Measurements from ENCODE around the gene TYK2. TPM values are rescaled to one million over a fixed set of nuclear protein-coding genes. Genes with fewer than 3 reads are reported as not detected.
A peak's percentile ranks its signal among the peaks of the same experiment; 100 is the strongest.
"Not testable (repeated sequence)": the region's sequence is repeated elsewhere in the genome, so short reads cannot be mapped to it uniquely, and the experiment has no call there.

TYK2 gene
- total RNA-seq, 1 donor: 72.7 TPM

- H3K4me1 ChIP-seq (ENCODE audit: insufficient read depth, low read length): peaks cover 24% of the 10 kb centered on the region
- DNase-seq (ENCODE audit: insufficient read length, low spot score, missing footprints): no peak
Observed at GRCh38 chr19:10412257-10412977, 32.0 kb upstream of the TYK2 start.

GRCh38 chr19:10411224-10411623 is 30.9 kb upstream of the TYK2 start:
- H3K79me2 ChIP-seq (ENCODE audit: insufficient read depth, low read length); H4K20me1 ChIP-seq (ENCODE audit: insufficient read depth, low read length); H3K4me2 ChIP-seq (ENCODE audit: insufficient read depth, low read length); H3K27me3 ChIP-seq (ENCODE audit: insufficient read depth, low read length); H3K27ac ChIP-seq (ENCODE audit: low read depth, low read length); H3K36me3 ChIP-seq (ENCODE audit: insufficient read depth, low read length); H3K4me3 ChIP-seq (ENCODE audit: insufficient read depth, low read length); H2AFZ ChIP-seq (ENCODE audit: low read length); H3K9me3 ChIP-seq (ENCODE audit: low read depth, low read length); DNase-seq (ENCODE audit: insufficient read length, low spot score, missing footprints): not testable (repeated sequence)
- H3K4me1 ChIP-seq (ENCODE audit: insufficient read depth, low read length): peaks cover 22% of the 10 kb centered on the region

More at GRCh38 chr19:10412257-10412977, 32.0 kb upstream of the TYK2 start:
- Histone ChIP-seq H3K4me3 (ENCODE audit: insufficient read depth, low read length) (no peak overlapping the region), H2AFZ (ENCODE audit: low read length) (no peak overlapping the region), H3K4me2 (ENCODE audit: insufficient read depth, low read length) (no peak overlapping the region), H4K20me1 (ENCODE audit: insufficient read depth, low read length) (peaks cover 4% of the 10 kb centered on the region), H3K36me3 (ENCODE audit: insufficient read depth, low read length) (no peaks in the 10 kb centered on the region), H3K27me3 (ENCODE audit: insufficient read depth, low read length) (peaks cover 8% of the 10 kb centered on the region), H3K79me2 (ENCODE audit: insufficient read depth, low read length) (no peaks in the 10 kb centered on the region), H3K9me3 (ENCODE audit: low read depth, low read length) (no peaks in the 10 kb centered on the region), H3K27ac (ENCODE audit: low read depth, low read length) (no peak overlapping the region)
- no peak for TF ChIP-seq CTCF (IDR thresholded peaks at IDR 0.05; ENCODE audit: extremely low read depth, low read depth, low read length)

GRCh38 chr19:10408511-10409283 is 28.3 kb upstream of the TYK2 start:
- no peak overlapping the region for H3K4me3 ChIP-seq (ENCODE audit: insufficient read depth, low read length)
- peaks cover under 1% of the 10 kb centered on the region for H3K79me2 ChIP-seq (ENCODE audit: insufficient read depth, low read length)
- H3K36me3 ChIP-seq (ENCODE audit: insufficient read depth, low read length): no peaks in the 10 kb centered on the region
- no peak overlapping the region for H3K4me2 ChIP-seq (ENCODE audit: insufficient read depth, low read length)
- no peak overlapping the region for H3K27ac ChIP-seq (ENCODE audit: low read depth, low read length)
- H2AFZ ChIP-seq (ENCODE audit: low read length): peak overlapping the region; percentile 80
- no peak for TF ChIP-seq CTCF (IDR thresholded peaks at IDR 0.05; ENCODE audit: extremely low read depth, low read depth, low read length)
- peaks cover 4% of the 10 kb centered on the region for H3K27me3 ChIP-seq (ENCODE audit: insufficient read depth, low read length)
- H3K9me3 ChIP-seq (ENCODE audit: low read depth, low read length): no peaks in the 10 kb centered on the region
- no peaks in the 10 kb centered on the region for H4K20me1 ChIP-seq (ENCODE audit: insufficient read depth, low read length)
- peak; percentile 85 for DNase-seq (ENCODE audit: insufficient read length, low spot score, missing footprints)
- H3K4me1 ChIP-seq (ENCODE audit: insufficient read depth, low read length): peaks cover 30% of the 10 kb centered on the region

- H4K20me1 ChIP-seq (ENCODE audit: insufficient read depth, low read length): peaks cover 7% of the 10 kb centered on the region
- H2AFZ ChIP-seq (ENCODE audit: low read length): no peak overlapping the region
- H3K9me3 ChIP-seq (ENCODE audit: low read depth, low read length): no peaks in the 10 kb centered on the region
- H3K4me3 ChIP-seq (ENCODE audit: insufficient read depth, low read length): no peak overlapping the region
- no peak overlapping the region for H3K27ac ChIP-seq (ENCODE audit: low read depth, low read length)
- TF ChIP-seq CTCF (IDR thresholded peaks at IDR 0.05; ENCODE audit: extremely low read depth, low read depth, low read length): no peak
- H3K36me3 ChIP-seq (ENCODE audit: insufficient read depth, low read length): no peaks in the 10 kb centered on the region
- no peak overlapping the region for H3K4me2 ChIP-seq (ENCODE audit: insufficient read depth, low read length)
- H3K4me1 ChIP-seq (ENCODE audit: insufficient read depth, low read length): peaks cover 32% of the 10 kb centered on the region
- peak; percentile 58 for DNase-seq (ENCODE audit: insufficient read length, low spot score, missing footprints)
- H3K79me2 ChIP-seq (ENCODE audit: insufficient read depth, low read length): peaks cover 15% of the 10 kb centered on the region
- peaks cover 4% of the 10 kb centered on the region for H3K27me3 ChIP-seq (ENCODE audit: insufficient read depth, low read length)
Observed at GRCh38 chr19:10407096-10407495, 26.7 kb upstream of the TYK2 start.
